Naive thymus-derived CD4-positive, alpha-beta T cell (primary cell): ENCODE data around the gene SHISA5. TPM values are rescaled to one million over a fixed set of nuclear protein-coding genes. Genes with fewer than 3 reads are reported as not detected.
"Not testable (repeated sequence)": the region's sequence is repeated elsewhere in the genome, so short reads cannot be mapped to it uniquely, and the experiment has no call there.

Experiments used
- ATAC-seq: fragments of 150-1000 bp; cut with Tn5 transposase; 2 replicates; pipeline ENCODE4 v1.10.0; 2021; ENCODE audit warnings: mild to moderate bottlenecking, moderate library complexity
- CTCF ChIA-PET: fragments of 350-600 bp; sonication (Branson Sonifier 250); formaldehyde crosslinking; loops from one replicate; lab custom pipeline; 2021; ENCODE audit warnings: antibody characterized with exemption; lab: Charles Lee
- POLR2A ChIA-PET: fragments of 350-600 bp; sonication (Branson Sonifier 250); formaldehyde crosslinking; loops from one replicate; lab custom pipeline; 2021; ENCODE audit warnings: antibody characterized with exemption, inconsistent platforms; lab: Charles Lee
- DNase-seq, 9 donors: peaks; one replicate each; pipeline versions ENCODE4 v3.0.0 to v3.0.0-alpha.2; 2020 to 2022; ENCODE audit warnings: mixed read lengths in 1 of 9
- H3K27ac ChIP-seq: one replicate; pipeline ENCODE4 v1.7.0; 2013; ENCODE audit warnings: mild to moderate bottlenecking, low read depth, low read length, moderate library complexity
- H3K27me3 ChIP-seq, 2 donors: one replicate each; pipeline ENCODE4 v1.7.0; 2013; ENCODE audit warnings: low read length in 2 of 2, mild to moderate bottlenecking in 2 of 2, moderate library complexity in 2 of 2; ENCODE audit not compliant: control insufficient read depth in 2 of 2, insufficient read depth in 2 of 2
- H3K36me3 ChIP-seq, 3 experiments: 1 replicate in 2 of 3; 2 replicates in 1 of 3; pipeline ENCODE4 v1.7.0; 2013; ENCODE audit warnings: low read length in 3 of 3, mild to moderate bottlenecking in 3 of 3, moderate library complexity in 1 of 3; ENCODE audit not compliant: insufficient read depth in 3 of 3, control insufficient read depth in 2 of 3
- H3K4me1 ChIP-seq, 2 donors: one replicate each; pipeline ENCODE4 v1.7.0; 2013; ENCODE audit warnings: low read length in 2 of 2, mild to moderate bottlenecking in 2 of 2, moderate library complexity in 1 of 2; ENCODE audit not compliant: control insufficient read depth in 2 of 2, insufficient read depth in 2 of 2
- H3K4me3 ChIP-seq: 2 replicates; pipeline ENCODE4 v1.7.0; 2013; ENCODE audit warnings: mild to moderate bottlenecking, low read length
- H3K9me3 ChIP-seq, 3 experiments: 1 replicate in 2 of 3; 2 replicates in 1 of 3; pipeline ENCODE4 v1.7.0; 2013; ENCODE audit warnings: low read length in 3 of 3; ENCODE audit not compliant: control insufficient read depth in 2 of 3
- H3K27ac Mint-ChIP-seq, 9 donors: one replicate each; pipeline ENCODE4 v1.8.0; 2020 to 2022; ENCODE audit warnings: mixed read lengths in 9 of 9, mild to moderate bottlenecking in 8 of 9, moderate library complexity in 5 of 9, inconsistent platforms in 2 of 9
- H3K27me3 Mint-ChIP-seq, 5 donors: one replicate each; pipeline ENCODE4 v1.8.0; 2021 to 2022; ENCODE audit warnings: mixed read lengths in 5 of 5, mild to moderate bottlenecking in 1 of 5
- H3K36me3 Mint-ChIP-seq, 5 donors: one replicate each; pipeline ENCODE4 v1.8.0; 2020 to 2022; ENCODE audit warnings: mixed read lengths in 5 of 5, mild to moderate bottlenecking in 3 of 5, inconsistent platforms in 1 of 5
- H3K4me1 Mint-ChIP-seq, 7 donors: one replicate each; pipeline ENCODE4 v1.8.0; 2020 to 2022; ENCODE audit warnings: mixed read lengths in 7 of 7, mild to moderate bottlenecking in 3 of 7, inconsistent platforms in 1 of 7
- H3K4me3 Mint-ChIP-seq, 10 donors: one replicate each; pipeline ENCODE4 v1.8.0; 2020 to 2022; ENCODE audit warnings: mild to moderate bottlenecking in 10 of 10, mixed read lengths in 10 of 10, moderate library complexity in 6 of 10, inconsistent platforms in 2 of 10
- H3K9me3 Mint-ChIP-seq, 11 donors: one replicate each; pipeline ENCODE4 v1.8.0; 2020 to 2022; ENCODE audit warnings: mixed read lengths in 11 of 11, mild to moderate bottlenecking in 4 of 11, inconsistent platforms in 1 of 11, moderate library complexity in 1 of 11
- intact Hi-C, 2 donors: fragments of 100-400 bp; cut with micrococcal nuclease; formaldehyde crosslinking; loops; one replicate each; pipeline ENCODE4 v1.15.1; 2023
- polyA plus RNA-seq, 2 donors: library from polyadenylated mRNA; unstranded; fragments of 300-500 nt; fragmentation: Illumina TruSeq; gene quantifications; one replicate each; pipeline ENCODE4 v1.2.3, GENCODE V29; 2021
- total RNA-seq, 6 experiments: library from RNA in 5 of 6; stranded (reverse) in 5 of 6; gene quantifications; 1 replicate in 5 of 6; 2 replicates in 1 of 6; pipeline ENCODE4 v1.2.3 and lab custom pipeline; 2021 to 2026

The SHISA5 gene
- total and polyA plus RNA-seq, 7 experiments from 2014 or later, result 147 to 383 (median 191) TPM

GRCh38 chr3:48463703-48464102, 40.3 kb downstream of the SHISA5 start:
- no peaks in the 10 kb centered on the region for H3K27me3 Mint-ChIP-seq
- H3K27ac Mint-ChIP-seq, result peak overlapping the region in 1 of 9 donors; percentile 56
- intact Hi-C loops, result no loop called here
- no peak for DNase-seq
- H3K4me1 Mint-ChIP-seq, result peaks cover 16 to 44% (median 38%) of the 10 kb centered on the region in 7 donors
- Histone ChIP-seq H3K4me1 (peaks cover 30 to 33% of the 10 kb centered on the region in 2 donors), H3K4me3 (no peak overlapping the region), H3K27ac (no peak overlapping the region), H3K9me3 (no peaks in the 10 kb centered on the region), H3K27me3 (no peaks in the 10 kb centered on the region), H3K36me3 (peaks cover 5 to 47% (median 10%) of the 10 kb centered on the region in 3 experiments)
- no peak for ATAC-seq
- no peaks in the 10 kb centered on the region for H3K9me3 Mint-ChIP-seq
- peaks cover 0 to 30% (median 7%) of the 10 kb centered on the region in 5 donors for H3K36me3 Mint-ChIP-seq
- ChIA-PET CTCF (interaction anchor here (1.2 to 1.7 kb wide), 3 partner anchors 10 to 84 kb away, joined by 3 to 9 read pairs (median 5); no protein-coding TSS in a partner anchor), POLR2A (interaction anchor here (0.5 to 1.6 kb wide), 6 partner anchors 9 to 40 kb away, joined by 3 to 5 read pairs (median 3); partner anchors contain the start of genes ATRIP and SHISA5)
- no peak overlapping the region for H3K4me3 Mint-ChIP-seq

DNA sequence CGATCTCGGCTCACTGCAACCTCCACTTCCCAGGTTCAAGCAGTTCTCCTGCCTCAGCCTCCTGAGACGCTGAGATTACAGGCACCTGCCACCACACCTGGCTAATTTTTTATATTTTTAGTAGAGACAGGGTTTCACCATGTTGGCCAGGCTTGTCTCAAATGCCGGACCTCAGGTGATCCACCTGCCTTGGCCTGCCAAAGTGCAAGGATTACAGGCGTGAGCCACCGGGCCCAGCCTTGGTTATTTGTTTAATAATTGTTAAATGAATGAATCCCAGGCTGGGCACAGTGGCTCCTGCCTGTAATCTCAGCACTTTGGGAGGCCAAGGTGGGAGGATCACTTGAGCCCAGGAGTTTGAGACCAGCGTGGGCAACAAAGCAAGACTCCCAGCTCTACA, 42.2 kb downstream of the SHISA5 start:
- H3K27me3 ChIP-seq, H3K9me3 Mint-ChIP-seq, H3K9me3 ChIP-seq, H3K4me3 ChIP-seq, intact Hi-C loops, H3K27ac ChIP-seq, H3K27me3 Mint-ChIP-seq, DNase-seq, H3K4me3 Mint-ChIP-seq, POLR2A ChIA-PET, ATAC-seq: not testable (repeated sequence)
- H3K27ac Mint-ChIP-seq, result peak overlapping the region in 1 of 9 donors; percentile 8
- H3K4me1 ChIP-seq, result peaks cover 11 to 14% of the 10 kb centered on the region in 2 donors
- H3K4me1 Mint-ChIP-seq, result peaks cover 5 to 25% (median 20%) of the 10 kb centered on the region in 7 donors
- H3K36me3 ChIP-seq, result peaks cover 0 to 42% (median 10%) of the 10 kb centered on the region in 3 experiments
- CTCF ChIA-PET, result interaction anchor here (1.2 to 2.1 kb wide), 2 partner anchors 26 to 45 kb away, joined by 4 to 7 read pairs; no protein-coding TSS in a partner anchor
- peaks cover 0 to 17% (median 0%) of the 10 kb centered on the region in 5 donors for H3K36me3 Mint-ChIP-seq

GRCh38 chr3:48460517-48460902, 43.5 kb downstream of the SHISA5 start:
- DNase-seq (no peak), ATAC-seq (no peak)
- peaks cover 5 to 15% (median 12%) of the 10 kb centered on the region in 7 donors for H3K4me1 Mint-ChIP-seq
- Histone ChIP-seq H3K27me3 (no peaks in the 10 kb centered on the region), H3K9me3 (no peaks in the 10 kb centered on the region), H3K27ac (no peak overlapping the region), H3K4me1 (peaks cover 4 to 7% of the 10 kb centered on the region in 2 donors), H3K4me3 (no peak overlapping the region), H3K36me3 (peaks cover 0 to 46% (median 10%) of the 10 kb centered on the region in 3 experiments)
- CTCF ChIA-PET, result no interaction called here
- no peaks in the 10 kb centered on the region for H3K27me3 Mint-ChIP-seq
- intact Hi-C loops, result no loop called here
- H3K4me3 Mint-ChIP-seq, result no peak overlapping the region
- H3K36me3 Mint-ChIP-seq, result peaks cover 0 to 16% (median 0%) of the 10 kb centered on the region in 5 donors
- H3K9me3 Mint-ChIP-seq, result no peaks in the 10 kb centered on the region
- H3K27ac Mint-ChIP-seq, result peak overlapping the region in 5 of 9 donors; percentile 0 to 80 (median 8)
- POLR2A ChIA-PET, result no interaction called here

GRCh38 chr3:48459773-48460516, 44.0 kb downstream of the SHISA5 start:
- Histone ChIP-seq H3K27ac (no peak overlapping the region), H3K27me3 (no peaks in the 10 kb centered on the region), H3K4me3 (no peak overlapping the region), H3K36me3 (peaks cover 0 to 52% (median 10%) of the 10 kb centered on the region in 3 experiments), H3K4me1 (peaks cover 0 to 2% of the 10 kb centered on the region in 2 donors), H3K9me3 (no peaks in the 10 kb centered on the region)
- Mint-ChIP-seq H3K27ac (peak overlapping the region in 2 of 9 donors; percentile 8 to 18), H3K36me3 (peaks cover 0 to 19% (median 0%) of the 10 kb centered on the region in 5 donors), H3K4me1 (peaks cover 3 to 10% (median 6%) of the 10 kb centered on the region in 7 donors), H3K9me3 (no peaks in the 10 kb centered on the region), H3K4me3 (no peak overlapping the region), H3K27me3 (no peaks in the 10 kb centered on the region)
- DNase-seq (no peak), ATAC-seq (no peak)
- ChIA-PET POLR2A (no interaction called here), CTCF (no interaction called here)
- intact Hi-C loops, result no loop called here

DNA sequence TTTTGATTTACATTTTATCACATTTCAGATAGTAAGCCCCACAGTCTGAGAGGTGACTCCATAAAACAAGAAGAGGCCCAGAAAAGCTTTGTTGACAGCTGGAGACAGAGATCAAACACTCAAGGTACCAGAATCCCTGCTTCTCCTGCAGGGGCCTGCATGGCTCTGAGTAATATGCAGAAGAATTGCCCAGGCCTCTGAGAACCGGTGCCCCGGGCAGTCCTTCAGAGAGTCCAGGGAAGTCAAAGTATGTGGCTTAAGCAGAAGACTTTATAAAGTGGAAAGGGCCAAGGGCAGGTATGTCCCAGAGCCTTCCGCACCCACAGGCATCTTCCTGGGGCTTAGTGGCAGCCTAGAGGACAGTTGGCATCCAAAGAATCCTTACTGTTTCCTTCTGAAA, 44.6 kb downstream of the SHISA5 start:
- ATAC-seq, result no peak

GRCh38 chr3:48456456-48456855, 47.5 kb downstream of the SHISA5 start:
- no peaks in the 10 kb centered on the region for H3K9me3 Mint-ChIP-seq
- peaks cover 3 to 41% (median 6%) of the 10 kb centered on the region in 5 donors for H3K36me3 Mint-ChIP-seq
- peaks cover 3 to 9% (median 6%) of the 10 kb centered on the region in 7 donors for H3K4me1 Mint-ChIP-seq
- POLR2A ChIA-PET, result interaction anchor here (0.6 to 6.1 kb wide), 5 partner anchors 8 to 556 kb away, joined by 3 to 34 read pairs (median 3); partner anchors contain the start of genes ATRIP and NME6
- peak overlapping the region in 1 of 9 donors; percentile 48 for H3K27ac Mint-ChIP-seq
- Histone ChIP-seq H3K9me3 (no peaks in the 10 kb centered on the region), H3K4me1 (no peaks in the 10 kb centered on the region), H3K36me3 (peaks cover 0 to 78% (median 10%) of the 10 kb centered on the region in 3 experiments), H3K4me3 (no peak overlapping the region), H3K27ac (no peak overlapping the region), H3K27me3 (no peaks in the 10 kb centered on the region)
- ATAC-seq (no peak), DNase-seq (no peak)
- CTCF ChIA-PET, result interaction anchor here (0.6 to 4.0 kb wide), 3 partner anchors 52 to 92 kb away, joined by 4 to 14 read pairs (median 8); no protein-coding TSS in a partner anchor
- intact Hi-C loops, result no loop called here
- H3K4me3 Mint-ChIP-seq, result no peak overlapping the region
- H3K27me3 Mint-ChIP-seq, result no peaks in the 10 kb centered on the region

More for the DNA sequence above, 44.6 kb downstream of the SHISA5 start:
- no peak overlapping the region for H3K27ac ChIP-seq
- POLR2A ChIA-PET, result interaction anchor here (0.7 to 6.1 kb wide), 2 partner anchors 14 to 21 kb away, joined by 4 to 34 read pairs; partner anchors contain the start of gene ATRIP
- peaks cover 3 to 10% (median 6%) of the 10 kb centered on the region in 7 donors for H3K4me1 Mint-ChIP-seq
- intact Hi-C loops, result no loop called here
- CTCF ChIA-PET, result interaction anchor here (0.9 to 4.0 kb wide), 2 partner anchors 13 to 49 kb away, joined by 3 to 14 read pairs; partner anchors contain the start of gene ATRIP
- no peak for DNase-seq
- no peak overlapping the region for H3K4me3 ChIP-seq
- H3K9me3 ChIP-seq, result no peaks in the 10 kb centered on the region
- peaks cover 0 to 24% (median 0%) of the 10 kb centered on the region in 5 donors for H3K36me3 Mint-ChIP-seq
- no peaks in the 10 kb centered on the region for H3K27me3 ChIP-seq
- H3K9me3 Mint-ChIP-seq, result no peaks in the 10 kb centered on the region
- H3K27ac Mint-ChIP-seq, result no peak overlapping the region
- H3K4me3 Mint-ChIP-seq, result no peak overlapping the region
- H3K4me1 ChIP-seq, result no peaks in the 10 kb centered on the region
- peaks cover 0 to 58% (median 10%) of the 10 kb centered on the region in 3 experiments for H3K36me3 ChIP-seq
- no peaks in the 10 kb centered on the region for H3K27me3 Mint-ChIP-seq
